Keratinocyte (primary cell): Measurements from ENCODE around the gene RPL26.

Experiments
- EZH2 ChIP-seq: IDR thresholded peaks from one replicate; pipeline ENCODE4 v1.6.1; 2012; ENCODE audit warnings: inconsistent platforms, mild to moderate bottlenecking, low read length, moderate library complexity
- TF ChIP-seq, protein P1 (sequence below), 3 experiments: IDR thresholded peaks in 1 of 3; conservative IDR thresholded peaks in 1 of 3; optimal IDR thresholded peaks in 1 of 3; 2 replicates in 2 of 3; 3 replicates in 1 of 3; pipeline versions ENCODE3 to v1.5.1; 2011; ENCODE audit warnings: low read length in 3 of 3, mild to moderate bottlenecking in 3 of 3, moderate library complexity in 2 of 3, control low read depth in 1 of 3, inconsistent platforms in 1 of 3; ENCODE audit not compliant: insufficient read depth in 2 of 3; ENCODE audit errors: extremely low read depth in 1 of 3

DNA sequence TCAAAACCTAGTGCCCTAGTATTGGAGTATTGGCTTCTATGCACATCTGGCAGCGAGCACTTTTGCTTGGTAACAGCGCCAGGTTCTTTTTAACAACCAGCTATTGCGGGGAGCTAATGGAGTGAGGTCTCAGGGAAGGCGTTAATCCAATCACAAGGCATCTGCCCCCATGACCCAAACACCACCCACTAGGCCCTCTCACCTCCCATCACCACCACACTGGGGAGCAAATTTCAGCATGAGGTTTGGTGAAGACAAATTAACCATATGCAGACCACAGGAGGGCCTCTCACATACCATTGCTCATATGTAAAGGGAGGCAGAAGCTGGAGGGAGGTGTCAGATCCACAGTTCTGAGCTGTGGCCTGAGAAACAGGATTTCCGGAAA lies 44.2 kb downstream of the RPL26 start:
- no peak for TF ChIP-seq EZH2
- TF ChIP-seq, protein P1, sequence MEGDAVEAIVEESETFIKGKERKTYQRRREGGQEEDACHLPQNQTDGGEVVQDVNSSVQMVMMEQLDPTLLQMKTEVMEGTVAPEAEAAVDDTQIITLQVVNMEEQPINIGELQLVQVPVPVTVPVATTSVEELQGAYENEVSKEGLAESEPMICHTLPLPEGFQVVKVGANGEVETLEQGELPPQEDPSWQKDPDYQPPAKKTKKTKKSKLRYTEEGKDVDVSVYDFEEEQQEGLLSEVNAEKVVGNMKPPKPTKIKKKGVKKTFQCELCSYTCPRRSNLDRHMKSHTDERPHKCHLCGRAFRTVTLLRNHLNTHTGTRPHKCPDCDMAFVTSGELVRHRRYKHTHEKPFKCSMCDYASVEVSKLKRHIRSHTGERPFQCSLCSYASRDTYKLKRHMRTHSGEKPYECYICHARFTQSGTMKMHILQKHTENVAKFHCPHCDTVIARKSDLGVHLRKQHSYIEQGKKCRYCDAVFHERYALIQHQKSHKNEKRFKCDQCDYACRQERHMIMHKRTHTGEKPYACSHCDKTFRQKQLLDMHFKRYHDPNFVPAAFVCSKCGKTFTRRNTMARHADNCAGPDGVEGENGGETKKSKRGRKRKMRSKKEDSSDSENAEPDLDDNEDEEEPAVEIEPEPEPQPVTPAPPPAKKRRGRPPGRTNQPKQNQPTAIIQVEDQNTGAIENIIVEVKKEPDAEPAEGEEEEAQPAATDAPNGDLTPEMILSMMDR (optimal IDR thresholded peaks at IDR 0.05 in 1 of 3, IDR thresholded peaks at IDR 0.05 in 1 of 3, conservative IDR thresholded peaks at IDR 0.05 in 1 of 3; ENCODE audit: extremely low read depth in 1 of 3, insufficient read depth in 2 of 3, low read length in 3 of 3) = no peak
